NCI-H1105 (cell line): ENCODE measurements around the gene ANKRD13C.
"Not testable (repeated sequence)": the region's sequence is repeated elsewhere in the genome, so short reads cannot be mapped to it uniquely, and the experiment has no call there.

Experiments
- DNase-seq: peaks from one replicate; lab custom pipeline; 2025; lab: John Stamatoyannopoulos, UW

Gene ANKRD13C

GRCh38 chr1:70354332-70355110, at the start of gene ANKRD13C:
Gene ANKRD13C (minus strand): TSS chr1:70354722. CDS start chr1:70354408, 314 bp downstream.
- peak; percentile 96 for DNase-seq

- DNase-seq: no peak
Measured at GRCh38 chr1:70403759-70404158, 49.2 kb upstream of the ANKRD13C start.

- no peak for DNase-seq
Measured at GRCh38 chr1:70401974-70402373, 47.5 kb upstream of the ANKRD13C start.

GRCh38 chr1:70400335-70400734, 45.8 kb upstream of the ANKRD13C start:
- no peak for DNase-seq

- DNase-seq: no peak
Measured at GRCh38 chr1:70397013-70397412, 42.5 kb upstream of the ANKRD13C start.

GRCh38 chr1:70396607-70397006, 42.1 kb upstream of the ANKRD13C start:
- no peak for DNase-seq

GRCh38 chr1:70392626-70393025, 38.1 kb upstream of the ANKRD13C start:
- DNase-seq: no peak

GRCh38 chr1:70387507-70387906, 33.0 kb upstream of the ANKRD13C start:
- no peak for DNase-seq

- no peak for DNase-seq
Measured at GRCh38 chr1:70386121-70386520, 31.6 kb upstream of the ANKRD13C start.

- no peak for DNase-seq
Measured at GRCh38 chr1:70385477-70385876, 31.0 kb upstream of the ANKRD13C start.

- no peak for DNase-seq
Measured at GRCh38 chr1:70384542-70384941, 30.0 kb upstream of the ANKRD13C start.

GRCh38 chr1:70383483-70383882, 29.0 kb upstream of the ANKRD13C start:
- DNase-seq: no peak

- DNase-seq: no peak
Measured at GRCh38 chr1:70382682-70383081, 28.2 kb upstream of the ANKRD13C start.

- DNase-seq: no peak
Measured at GRCh38 chr1:70376196-70376595, 21.7 kb upstream of the ANKRD13C start.

GRCh38 chr1:70373580-70373979, 19.1 kb upstream of the ANKRD13C start:
- DNase-seq: not testable (repeated sequence)

- DNase-seq: no peak
Measured at GRCh38 chr1:70372426-70372825, 17.9 kb upstream of the ANKRD13C start.

GRCh38 chr1:70371586-70371985, 17.1 kb upstream of the ANKRD13C start:
- DNase-seq: not testable (repeated sequence)

GRCh38 chr1:70367397-70367796, 12.9 kb upstream of the ANKRD13C start:
- not testable (repeated sequence) for DNase-seq

- not testable (repeated sequence) for DNase-seq
Measured at GRCh38 chr1:70366997-70367396, 12.5 kb upstream of the ANKRD13C start.

- DNase-seq: not testable (repeated sequence)
Measured at GRCh38 chr1:70366425-70366952, 12.0 kb upstream of the ANKRD13C start.

- no peak for DNase-seq
Measured at GRCh38 chr1:70364439-70364838, 9.9 kb upstream of the ANKRD13C start.

GRCh38 chr1:70361727-70362398, 7.3 kb upstream of the ANKRD13C start:
- no peak for DNase-seq

GRCh38 chr1:70360321-70360720, 5.8 kb upstream of the ANKRD13C start:
- DNase-seq: no peak
